Measurements from ENCODE around the gene FAM168B.

The FAM168B gene

DNA sequence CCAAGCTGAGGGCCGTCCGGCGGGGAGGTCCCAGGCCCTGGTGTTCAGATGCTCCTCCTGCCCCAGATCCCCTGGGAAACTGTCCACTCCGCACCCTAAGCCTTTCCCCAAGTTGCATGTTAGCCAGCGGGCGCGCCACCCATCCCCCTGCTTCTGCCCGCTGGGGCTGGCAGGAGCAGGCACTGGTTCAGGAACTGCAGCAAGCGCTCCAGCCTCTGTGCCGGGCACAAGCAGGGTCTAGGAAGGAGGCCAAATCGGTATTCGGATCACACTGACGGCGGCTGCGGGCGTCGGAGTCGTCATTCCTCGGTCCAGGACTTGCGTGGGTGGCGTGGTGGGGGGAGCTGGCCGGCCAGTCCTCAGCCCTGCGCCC is 53.7 kb downstream of the FAM168B start:
- no peak for DNase-seq

DNA sequence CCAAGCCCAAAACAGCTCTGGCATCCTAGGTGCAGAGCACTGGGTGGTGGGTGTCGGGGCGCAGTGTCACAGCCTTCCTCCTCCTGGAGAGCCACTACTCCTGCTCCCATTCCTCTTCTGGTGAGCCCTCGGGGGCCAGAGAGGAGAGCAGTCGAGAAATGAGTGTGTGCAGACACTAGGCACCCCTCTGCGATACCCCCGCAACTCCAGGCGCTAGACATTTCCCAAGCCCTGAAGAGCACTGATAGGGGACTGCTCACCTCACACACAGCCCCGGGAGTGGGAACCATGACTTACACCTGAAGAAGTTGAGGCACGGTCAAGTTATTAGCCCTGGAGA is 54.2 kb downstream of the FAM168B start:
- DNase-seq, result no peak

- no peak for DNase-seq
Observed at GRCh38 chr2:131038258-131039100, 54.8 kb downstream of the FAM168B start.

GRCh38 chr2:131037398-131038257 is 55.6 kb downstream of the FAM168B start:
- DNase-seq, result no peak

GRCh38 chr2:131036696-131037397 is 56.4 kb downstream of the FAM168B start:
- no peak for DNase-seq

DNA sequence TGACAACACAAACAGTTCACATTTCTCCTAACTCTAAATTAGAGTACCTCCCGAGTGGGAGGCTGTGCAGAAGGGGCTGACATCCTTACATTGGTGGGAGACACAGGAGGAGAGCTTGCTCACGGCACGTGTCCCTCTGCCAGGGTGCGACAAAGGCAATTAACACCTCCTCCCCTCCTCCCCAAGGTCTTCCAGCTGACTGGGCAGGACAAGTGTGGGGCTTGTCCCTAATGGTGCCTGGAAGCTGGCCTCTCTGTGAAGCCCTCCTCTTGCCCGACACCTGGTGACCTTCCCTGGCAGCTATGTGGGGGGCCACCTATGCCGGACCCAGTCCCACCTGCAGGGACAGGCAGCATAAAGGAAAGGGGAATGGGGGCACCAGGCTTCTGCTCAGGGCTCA is 57.0 kb downstream of the FAM168B start:
- no peak for DNase-seq

DNA sequence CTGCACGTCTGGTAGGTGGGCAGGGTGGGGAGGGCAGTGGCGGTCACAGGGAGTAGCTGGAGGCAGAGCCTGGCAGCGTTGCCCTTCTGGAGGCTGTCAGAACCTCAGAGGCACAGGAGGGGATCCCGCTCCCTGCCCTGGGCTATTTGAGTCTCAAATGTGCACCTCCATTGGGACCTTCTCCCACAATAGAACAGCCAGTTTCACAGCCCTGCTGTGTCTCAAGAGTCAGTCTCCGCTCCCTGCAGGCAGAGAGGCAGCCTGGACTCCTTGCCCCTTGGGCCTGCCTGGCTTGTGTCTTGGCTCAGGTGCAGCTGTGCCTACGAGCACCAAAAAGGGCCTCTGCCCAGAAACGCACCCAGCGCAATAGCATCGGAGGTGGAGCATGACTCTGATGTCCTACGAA is 57.4 kb downstream of the FAM168B start:
- no peak for DNase-seq

GRCh38 chr2:131035112-131035825 is 58.0 kb downstream of the FAM168B start:
- DNase-seq, result no peak

- no peak for DNase-seq
Observed at GRCh38 chr2:131034122-131035051, 58.9 kb downstream of the FAM168B start.

DNA sequence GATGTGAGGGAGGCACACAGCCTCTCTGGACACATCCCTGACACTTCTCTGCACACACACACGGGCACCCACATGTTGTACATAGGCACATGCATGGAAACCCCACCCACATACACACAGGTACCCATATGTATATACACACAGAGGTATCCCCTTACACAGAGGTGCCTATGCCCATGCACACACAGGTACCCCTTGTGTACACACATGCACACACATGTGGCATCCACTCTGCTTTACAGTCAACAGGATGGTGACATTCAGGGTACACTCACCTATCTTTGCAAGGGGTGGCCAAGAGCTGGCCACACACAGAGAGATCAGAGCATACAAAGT is 59.5 kb downstream of the FAM168B start:
- DNase-seq, result no peak

DNA sequence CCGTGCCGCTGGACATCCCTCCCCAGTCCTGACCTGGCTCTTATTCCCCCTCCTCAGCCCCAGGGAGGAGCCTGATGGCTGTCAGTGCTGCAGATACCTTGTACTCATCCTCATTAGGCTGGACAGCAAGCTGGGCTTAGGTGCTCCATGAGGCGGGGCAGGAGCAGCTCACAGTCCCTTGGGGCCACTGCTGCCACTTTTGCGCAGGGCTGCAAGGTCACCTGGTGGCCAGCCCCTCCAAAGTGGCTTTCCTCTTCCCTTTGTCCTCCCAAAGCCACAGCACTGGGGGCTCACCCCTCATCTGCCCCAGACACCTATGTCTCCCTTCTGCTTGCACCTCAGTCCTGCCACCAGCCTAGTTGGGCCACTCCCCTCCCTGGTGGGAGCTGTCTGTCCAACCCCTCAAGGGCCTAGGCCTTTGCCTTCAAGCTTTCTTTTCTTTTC is 60.8 kb downstream of the FAM168B start:
- DNase-seq, result no peak

GRCh38 chr2:131031875-131032274 is 61.4 kb downstream of the FAM168B start:
- DNase-seq, result no peak

DNA sequence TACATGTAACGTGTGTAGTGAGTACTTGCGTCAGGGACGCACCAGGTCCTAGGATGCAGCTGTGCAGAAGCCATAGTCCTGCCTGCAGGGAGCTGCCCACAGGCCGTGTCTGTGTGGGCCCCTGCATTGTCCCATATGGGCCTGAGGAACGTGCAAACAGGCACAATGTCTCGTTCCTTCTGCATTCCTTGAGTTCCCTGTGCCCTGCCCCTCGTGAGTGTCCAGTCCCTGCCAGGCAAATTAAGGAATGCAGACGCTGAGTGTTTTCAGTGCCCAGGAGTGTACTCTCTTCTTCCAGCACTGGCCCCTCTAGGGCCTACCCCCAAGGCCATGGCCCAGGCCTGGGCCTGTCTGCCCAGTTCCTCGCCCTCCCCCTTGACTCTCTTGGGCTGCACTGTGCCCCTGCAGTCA is 61.8 kb downstream of the FAM168B start:
- DNase-seq, result no peak

GRCh38 chr2:131030478-131030971 is 62.7 kb downstream of the FAM168B start:
- no peak for DNase-seq

DNA sequence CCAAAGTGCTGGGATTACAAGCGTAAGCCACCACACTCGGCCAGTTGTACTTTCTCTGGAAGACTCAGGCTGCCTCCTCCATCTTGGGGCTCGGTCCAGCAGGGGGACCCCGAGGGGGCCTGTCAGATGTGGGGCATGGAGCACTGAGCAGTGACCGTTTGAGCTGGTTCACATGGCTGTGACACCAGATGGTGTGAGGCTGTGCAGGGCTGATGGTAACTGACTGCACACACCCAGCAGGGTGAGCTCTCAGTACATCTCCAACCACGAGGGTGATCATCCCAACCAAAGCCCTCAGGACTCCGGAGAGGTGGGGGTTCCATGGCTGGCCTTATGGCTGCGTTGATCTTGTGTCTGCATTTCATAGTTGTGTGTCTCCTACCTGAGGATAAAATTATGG is 63.4 kb downstream of the FAM168B start:
- no peak for DNase-seq

DNA sequence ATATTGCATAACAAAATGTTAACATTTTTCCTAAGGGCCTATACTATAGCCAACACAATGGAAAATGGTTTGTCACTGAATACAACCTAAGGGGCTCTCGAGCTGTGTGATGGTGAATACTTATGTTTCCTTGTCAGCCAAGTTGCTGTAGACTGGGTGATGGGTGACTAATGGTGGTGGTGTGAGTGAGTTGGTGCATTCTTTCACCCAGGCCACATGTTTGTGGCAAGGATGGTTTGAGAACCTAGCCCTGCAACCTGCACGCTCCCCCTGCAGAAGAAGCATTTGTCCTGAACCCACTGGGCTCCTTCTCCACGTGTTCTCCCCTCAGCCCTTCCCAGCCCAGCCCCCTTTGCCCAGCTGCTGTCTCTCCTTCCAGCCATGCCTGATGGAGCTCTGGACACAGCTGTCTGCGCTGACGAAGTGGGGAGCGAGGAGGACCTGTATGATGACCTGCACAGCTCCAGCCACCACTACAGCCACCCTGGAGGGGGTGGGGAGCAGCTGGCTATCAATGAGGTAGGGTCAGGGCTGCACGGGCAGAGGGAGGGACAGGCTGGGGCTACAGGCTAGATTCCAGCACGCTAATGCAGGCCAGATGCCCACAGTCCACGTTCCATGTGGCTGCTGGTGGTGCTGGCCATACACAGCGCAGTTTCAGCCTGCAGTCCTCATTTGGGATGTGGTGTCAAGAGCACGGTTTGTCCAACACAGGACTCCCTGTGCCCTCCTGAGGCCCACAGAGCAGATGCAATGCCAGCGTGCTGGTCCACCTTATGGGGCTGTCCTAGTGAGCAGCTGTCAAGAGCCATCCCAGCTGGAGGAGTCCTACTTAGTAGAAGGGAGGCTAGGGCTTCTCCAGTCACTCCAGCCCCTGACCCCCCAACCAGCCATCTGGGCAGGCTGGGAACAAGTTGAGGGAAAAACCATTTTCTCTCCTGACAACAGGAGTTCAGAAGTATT is 65.4 kb downstream of the FAM168B start:
- no peak for DNase-seq

DNA sequence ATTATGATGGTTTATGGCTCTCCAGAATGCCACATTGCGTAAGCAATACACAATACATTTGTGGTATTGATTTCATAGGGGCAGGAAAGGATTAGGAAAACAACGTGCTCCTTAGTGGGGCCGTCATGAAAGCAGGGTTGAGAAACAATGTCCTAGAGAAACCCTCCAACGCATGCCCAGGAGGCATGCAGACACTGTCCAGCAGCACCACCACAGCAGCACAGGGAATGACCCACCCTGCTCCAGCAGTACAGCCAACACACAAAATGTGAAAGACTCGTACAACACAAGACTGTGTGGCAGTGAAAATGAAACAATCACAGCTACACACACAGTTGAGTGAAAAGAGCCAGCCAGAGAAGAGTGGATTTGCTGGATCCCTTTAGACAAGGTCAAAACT is 66.3 kb downstream of the FAM168B start:
- no peak for DNase-seq

DNA sequence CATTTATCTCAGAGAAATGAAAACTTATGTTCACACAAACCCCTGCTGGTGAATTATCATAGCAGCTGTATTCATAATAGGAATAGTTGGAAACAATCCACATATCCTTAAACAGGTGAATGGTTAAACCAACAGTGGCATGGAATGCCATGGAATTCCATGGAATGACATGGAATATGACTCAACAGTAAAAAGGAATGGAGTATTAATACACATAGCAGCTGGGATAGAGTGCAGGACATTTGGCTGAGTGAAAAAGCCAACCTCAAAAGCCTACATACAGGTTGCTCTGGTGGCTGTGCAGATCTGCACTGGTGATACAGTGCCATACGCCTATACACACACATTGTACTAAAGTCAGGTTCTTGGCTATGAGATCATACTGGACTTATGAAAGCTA is 69.5 kb downstream of the FAM168B start:
- no peak for DNase-seq

DNA sequence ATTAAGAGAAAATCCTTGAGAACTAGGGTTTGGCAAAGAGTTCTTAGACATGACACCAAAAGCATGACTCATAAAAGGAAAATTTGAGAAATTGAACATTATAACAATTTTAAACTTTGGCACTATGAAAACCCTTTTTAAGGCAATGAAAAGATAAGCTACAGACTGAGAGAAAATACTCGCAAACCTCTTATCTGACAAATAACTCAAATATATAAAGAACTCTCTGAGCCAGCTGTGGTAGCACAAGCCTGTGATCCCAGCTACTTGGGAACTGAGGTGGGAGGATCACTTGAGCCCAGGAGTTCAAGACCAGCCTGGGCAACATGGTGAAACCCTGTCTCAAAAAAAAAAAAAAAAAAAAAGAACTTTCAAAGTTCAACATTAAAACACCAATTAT is 70.5 kb downstream of the FAM168B start:
- DNase-seq, result no peak
